ENCODE measurements around the gene GDPD4.

The GDPD4 gene

GRCh38 chr11:77206264-77207018 is 95.0 kb downstream of the GDPD4 start:
- no peak for DNase-seq (ENCODE audit: low read depth in 2 of 2)

GRCh38 chr11:77205467-77206263 is 95.8 kb downstream of the GDPD4 start:
- DNase-seq (ENCODE audit: low read depth in 2 of 2), result no peak

GRCh38 chr11:77204754-77205466 is 96.6 kb downstream of the GDPD4 start:
- no peak for DNase-seq (ENCODE audit: low read depth in 2 of 2)

GRCh38 chr11:77203901-77204753 is 97.4 kb downstream of the GDPD4 start:
- no peak for DNase-seq (ENCODE audit: low read depth in 2 of 2)

GRCh38 chr11:77202941-77203900 is 98.3 kb downstream of the GDPD4 start:
- DNase-seq (ENCODE audit: low read depth in 2 of 2), result no peak

- DNase-seq (ENCODE audit: low read depth in 2 of 2), result no peak
Observed at GRCh38 chr11:77201991-77202841, 99.3 kb downstream of the GDPD4 start.

GRCh38 chr11:77201370-77201769 is 100.1 kb downstream of the GDPD4 start:
- DNase-seq (ENCODE audit: low read depth in 2 of 2), result no peak

- no peak for DNase-seq (ENCODE audit: low read depth in 2 of 2)
Observed at GRCh38 chr11:77200351-77201268, 100.9 kb downstream of the GDPD4 start.

- no peak for DNase-seq (ENCODE audit: low read depth in 2 of 2)
Observed at GRCh38 chr11:77199137-77199745, 102.2 kb downstream of the GDPD4 start.

GRCh38 chr11:77198440-77198849 is 103.0 kb downstream of the GDPD4 start:
- no peak for DNase-seq (ENCODE audit: low read depth in 2 of 2)

- DNase-seq (ENCODE audit: low read depth in 2 of 2), result no peak
Observed at GRCh38 chr11:77197626-77198320, 103.7 kb downstream of the GDPD4 start.

GRCh38 chr11:77196961-77197360 is 104.5 kb downstream of the GDPD4 start:
- DNase-seq (ENCODE audit: low read depth in 2 of 2), result no peak

- DNase-seq (ENCODE audit: low read depth in 2 of 2), result no peak
Observed at GRCh38 chr11:77195071-77195755, 106.3 kb downstream of the GDPD4 start.

GRCh38 chr11:77193911-77194830 is 107.3 kb downstream of the GDPD4 start:
- no peak for DNase-seq (ENCODE audit: low read depth in 2 of 2)

GRCh38 chr11:77193167-77193566 is 108.3 kb downstream of the GDPD4 start:
- no peak for DNase-seq (ENCODE audit: low read depth in 2 of 2)
